NCI-H2171 treated with DMSO at 0.1 percent for 48 hours (cell line): ENCODE data around the gene APOO.

Experiments
- DNase-seq: peaks from one replicate; lab custom pipeline; 2025; lab: John Stamatoyannopoulos, UW

The APOO gene

GRCh38 chrX:23784470-23785331 is 123.0 kb downstream of the APOO start:
- no peak for DNase-seq

GRCh38 chrX:23783589-23784469 is 123.9 kb downstream of the APOO start:
- no peak for DNase-seq
